WI38 (cell line): ENCODE data around the gene ZNF184.

Source experiments
- H3K4me3 ChIP-seq: 2 replicates; pipeline ENCODE4 v1.5.1; 2011; ENCODE audit warnings: low read depth, mild to moderate bottlenecking, control low read depth, low read length
- TF ChIP-seq, protein P1 (sequence below): IDR thresholded peaks from 2 replicates; pipeline ENCODE4 v1.5.1; 2012; ENCODE audit warnings: low read depth, mild to moderate bottlenecking, control low read depth, low read length

Gene ZNF184

DNA sequence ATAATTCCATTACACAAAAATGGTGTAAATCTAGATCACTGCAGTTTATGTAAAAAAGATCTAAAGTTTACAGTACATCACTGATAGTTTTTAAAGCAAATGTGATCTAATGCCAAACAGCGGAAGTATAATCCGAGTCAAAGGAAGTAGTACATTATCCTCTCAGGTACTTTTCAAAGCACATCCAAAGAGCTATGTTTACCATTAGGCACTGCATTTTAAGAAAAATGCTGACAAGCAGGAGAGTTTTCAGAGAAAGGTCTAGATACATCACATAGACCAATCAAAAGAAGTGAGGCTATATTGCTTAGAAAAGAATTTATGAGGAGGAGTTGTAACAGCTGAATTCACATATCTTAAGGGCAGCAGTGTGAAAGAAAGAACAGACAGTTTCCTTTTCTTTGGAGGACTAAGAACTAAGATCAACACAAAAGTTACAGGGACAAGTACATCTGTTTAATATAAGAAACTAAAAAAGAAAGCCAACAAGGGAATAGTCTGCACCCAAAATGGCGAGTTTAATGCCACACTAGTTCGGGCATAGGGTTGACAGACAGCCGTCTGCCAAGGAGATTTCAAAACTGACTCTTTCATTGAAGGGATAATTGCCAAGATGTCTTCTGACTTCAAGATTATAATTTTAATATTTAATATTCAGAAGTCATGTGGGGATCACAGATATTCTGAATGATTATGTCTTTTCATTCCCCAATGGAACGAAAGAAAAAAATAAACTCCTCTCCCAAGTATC is 1.4 kb downstream of the ZNF184 start:
- TF ChIP-seq, protein P1, sequence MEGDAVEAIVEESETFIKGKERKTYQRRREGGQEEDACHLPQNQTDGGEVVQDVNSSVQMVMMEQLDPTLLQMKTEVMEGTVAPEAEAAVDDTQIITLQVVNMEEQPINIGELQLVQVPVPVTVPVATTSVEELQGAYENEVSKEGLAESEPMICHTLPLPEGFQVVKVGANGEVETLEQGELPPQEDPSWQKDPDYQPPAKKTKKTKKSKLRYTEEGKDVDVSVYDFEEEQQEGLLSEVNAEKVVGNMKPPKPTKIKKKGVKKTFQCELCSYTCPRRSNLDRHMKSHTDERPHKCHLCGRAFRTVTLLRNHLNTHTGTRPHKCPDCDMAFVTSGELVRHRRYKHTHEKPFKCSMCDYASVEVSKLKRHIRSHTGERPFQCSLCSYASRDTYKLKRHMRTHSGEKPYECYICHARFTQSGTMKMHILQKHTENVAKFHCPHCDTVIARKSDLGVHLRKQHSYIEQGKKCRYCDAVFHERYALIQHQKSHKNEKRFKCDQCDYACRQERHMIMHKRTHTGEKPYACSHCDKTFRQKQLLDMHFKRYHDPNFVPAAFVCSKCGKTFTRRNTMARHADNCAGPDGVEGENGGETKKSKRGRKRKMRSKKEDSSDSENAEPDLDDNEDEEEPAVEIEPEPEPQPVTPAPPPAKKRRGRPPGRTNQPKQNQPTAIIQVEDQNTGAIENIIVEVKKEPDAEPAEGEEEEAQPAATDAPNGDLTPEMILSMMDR: no peak
- peak overlapping the region; percentile 67 for H3K4me3 ChIP-seq

DNA sequence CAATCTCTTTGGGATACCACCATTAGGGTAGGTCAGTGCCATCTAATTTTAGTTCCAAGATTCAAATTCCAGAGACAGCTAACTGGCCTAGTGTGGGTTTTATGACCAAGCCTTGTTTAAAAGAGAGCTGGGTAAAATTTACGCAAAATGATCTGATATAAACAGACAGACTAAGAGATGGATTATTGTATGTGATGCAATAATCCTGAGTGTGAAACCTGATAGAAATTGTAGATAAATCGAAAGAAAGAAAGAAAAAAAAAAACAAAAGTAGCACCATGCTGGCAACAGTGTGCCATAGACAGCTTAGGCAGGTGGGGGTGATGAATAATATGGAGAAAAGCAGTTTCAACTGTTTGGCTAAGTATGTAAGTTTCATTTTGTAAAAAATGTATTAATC is 2.9 kb downstream of the ZNF184 start:
- H3K4me3 ChIP-seq: no peak overlapping the region
- TF ChIP-seq, protein P1: no peak

DNA sequence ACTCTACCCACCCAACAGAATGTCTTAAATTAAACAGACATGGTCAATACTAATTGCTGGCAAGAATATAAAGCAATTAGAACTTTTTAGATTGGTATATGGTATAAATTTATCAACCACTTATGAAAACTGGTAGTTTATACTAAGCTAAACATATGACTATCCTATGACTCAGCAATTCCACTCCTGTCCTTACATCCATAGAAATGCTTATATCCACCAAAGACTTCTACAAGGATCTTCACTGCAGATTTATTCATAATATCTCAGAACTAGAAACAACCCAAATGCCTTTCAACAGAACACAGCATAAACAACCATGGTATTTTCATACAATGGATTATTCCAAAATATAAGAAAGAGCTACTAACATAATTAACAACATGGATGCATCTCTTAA is 4.6 kb downstream of the ZNF184 start:
- no peak overlapping the region for H3K4me3 ChIP-seq
- TF ChIP-seq, protein P1: no peak

DNA sequence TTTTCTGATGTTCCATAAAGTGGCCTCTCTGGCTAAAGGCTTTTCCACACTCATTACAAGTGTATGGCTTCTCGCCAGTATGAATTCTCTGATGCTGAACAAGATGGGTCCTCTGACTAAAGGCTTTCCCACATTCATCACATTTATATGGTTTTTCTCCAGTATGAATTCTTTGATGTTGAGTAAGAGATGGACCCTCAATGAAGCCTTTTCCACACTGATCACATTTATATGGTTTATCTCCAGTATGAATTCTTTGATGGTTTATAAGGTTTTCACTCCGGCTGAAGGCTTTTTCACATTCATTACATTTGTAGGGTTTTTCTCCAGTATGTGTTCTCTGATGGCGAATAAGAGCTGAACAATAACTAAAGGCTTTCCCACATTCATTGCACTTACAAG is 20.4 kb downstream of the ZNF184 start:
- TF ChIP-seq, protein P1: no peak
- no peak overlapping the region for H3K4me3 ChIP-seq

DNA sequence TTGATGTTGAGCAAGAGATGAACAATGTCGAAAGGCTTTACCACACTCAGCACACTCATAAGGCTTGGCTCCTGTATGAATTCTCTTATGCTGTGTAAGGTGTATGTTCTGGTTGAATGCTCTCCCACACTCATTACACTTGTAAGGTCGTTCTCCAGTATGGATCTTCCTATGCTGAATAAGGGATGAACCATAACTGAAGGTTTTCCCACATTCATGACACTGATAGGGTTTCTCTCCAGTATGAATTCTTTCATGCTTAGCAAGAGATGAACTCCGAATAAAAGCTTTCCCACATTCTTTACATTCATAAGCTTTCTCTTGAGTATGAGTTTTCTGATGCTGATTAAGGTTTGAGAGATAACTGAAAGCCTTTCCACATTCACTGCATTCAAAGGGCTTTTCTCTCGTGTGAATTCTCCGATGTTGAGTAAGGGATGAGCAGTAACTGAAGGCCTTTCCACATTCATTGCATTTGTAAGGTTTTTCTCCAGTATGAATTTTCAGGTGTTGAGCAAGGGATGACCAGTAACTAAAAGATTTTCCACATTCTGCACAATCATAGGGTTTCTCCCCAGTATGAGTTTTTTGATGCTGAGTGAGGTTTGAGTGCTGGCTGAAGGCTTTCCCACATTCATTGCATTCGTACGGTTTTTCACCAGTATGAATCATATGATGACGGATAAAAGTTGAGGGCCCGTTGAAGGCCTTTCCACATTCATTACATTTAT is 21.1 kb downstream of the ZNF184 start:
- H3K4me3 ChIP-seq: no peak overlapping the region
- TF ChIP-seq, protein P1: no peak

DNA sequence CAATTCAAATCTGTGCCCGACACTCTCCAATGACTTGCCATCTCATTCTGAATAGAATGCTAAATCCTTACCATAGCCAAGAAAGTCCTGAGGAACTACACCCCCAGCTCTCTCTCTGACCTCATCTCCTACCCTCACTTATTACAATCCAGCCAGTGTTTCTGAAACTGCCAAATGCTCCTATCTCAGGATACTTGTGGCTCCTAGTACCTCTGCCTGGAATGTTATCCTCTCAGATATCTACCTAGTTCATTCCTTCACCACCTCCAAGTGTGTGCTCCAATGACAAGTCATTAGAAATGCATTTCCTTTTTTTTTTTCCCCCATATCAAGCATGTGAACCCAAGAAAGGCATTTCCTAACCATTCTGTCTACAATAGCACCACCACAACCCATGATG is 24.4 kb downstream of the ZNF184 start:
- no peak overlapping the region for H3K4me3 ChIP-seq
- TF ChIP-seq, protein P1: no peak

DNA sequence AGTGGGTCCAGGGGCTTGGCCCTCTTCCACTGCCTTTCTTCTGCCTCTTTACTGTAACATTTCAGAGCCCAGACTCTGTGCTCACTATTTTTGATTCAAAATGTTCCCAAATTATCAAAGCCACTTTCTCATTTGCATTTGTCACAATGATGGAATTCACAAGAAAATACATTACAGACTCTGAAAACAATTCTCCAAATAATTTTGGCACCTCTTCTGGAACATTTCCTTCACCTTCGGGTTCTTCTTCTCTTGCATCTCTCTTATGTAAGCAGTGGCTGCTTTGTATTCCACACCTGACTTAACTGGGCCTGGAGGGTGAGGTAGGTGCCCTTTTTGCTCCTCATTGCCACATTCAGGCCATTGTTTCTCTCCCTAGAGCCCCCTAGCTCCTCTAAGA is 30.0 kb downstream of the ZNF184 start:
- TF ChIP-seq, protein P1: no peak
- H3K4me3 ChIP-seq: no peak overlapping the region
